Keratinocyte (primary cell): ENCODE measurements around the gene TBC1D14. TPM values are rescaled to one million over a fixed set of nuclear protein-coding genes. Genes with fewer than 3 reads are reported as not detected.

ENCODE experiments used
- DNase-seq: peaks from one replicate; pipeline ENCODE4 v3.0.0-alpha.2; 2011; ENCODE audit warnings: low read depth, missing footprints, low spot score
- FAIRE-seq: peaks from 2 replicates; lab custom pipeline; 2011; peaks lifted over from hg19 to GRCh38; lab: Jason Lieb, UNC
- H2AFZ ChIP-seq: 2 replicates; pipeline ENCODE4 v1.6.0; 2012; ENCODE audit warnings: low read length, control low read depth, inconsistent platforms; ENCODE audit not compliant: control insufficient read depth
- H3K27ac ChIP-seq: 2 replicates; pipeline ENCODE4 v1.5.1; 2011; ENCODE audit warnings: low read length; ENCODE audit not compliant: control insufficient read depth, insufficient read depth
- H3K27me3 ChIP-seq: 3 replicates; pipeline ENCODE4 v1.6.0; 2011; ENCODE audit warnings: low read length; ENCODE audit not compliant: control insufficient read depth, insufficient read depth; ENCODE audit errors: extremely low read depth
- H3K36me3 ChIP-seq, 2 experiments: 2 replicates in 1 of 2; 3 replicates in 1 of 2; pipeline ENCODE4 v1.5.1; 2011; ENCODE audit warnings: low read length in 2 of 2, mild to moderate bottlenecking in 1 of 2; ENCODE audit not compliant: control insufficient read depth in 2 of 2, insufficient read depth in 2 of 2; ENCODE audit errors: extremely low read depth in 1 of 2
- H3K4me1 ChIP-seq: 3 replicates; pipeline ENCODE4 v1.5.1; 2011; ENCODE audit warnings: low read length; ENCODE audit not compliant: control insufficient read depth, insufficient read depth; ENCODE audit errors: extremely low read depth
- H3K4me2 ChIP-seq: 3 replicates; pipeline ENCODE4 v1.6.0; 2011; ENCODE audit warnings: low read depth, low read length; ENCODE audit not compliant: control insufficient read depth, insufficient read depth; ENCODE audit errors: extremely low read depth
- H3K4me3 ChIP-seq, 3 experiments: fragments of 200-600 bp in 1 of 3; sonication (generic) in 1 of 3; 2 replicates in 2 of 3; 3 replicates in 1 of 3; pipeline ENCODE4 v1.5.1; 2011 to 2016; ENCODE audit warnings: low read length in 3 of 3, mild to moderate bottlenecking in 3 of 3, control low read depth in 2 of 3, inconsistent platforms in 1 of 3, low read depth in 1 of 3, mixed read lengths in 1 of 3, mixed run types in 1 of 3, moderate library complexity in 1 of 3; ENCODE audit not compliant: control insufficient read depth in 2 of 3, insufficient read depth in 2 of 3; ENCODE audit errors: extremely low read depth in 1 of 3
- H3K79me2 ChIP-seq: 2 replicates; pipeline ENCODE4 v1.6.0; 2012; ENCODE audit warnings: low read length; ENCODE audit not compliant: control insufficient read depth, insufficient read depth
- H3K9ac ChIP-seq: 3 replicates; pipeline ENCODE4 v1.6.0; 2011; ENCODE audit warnings: low read length; ENCODE audit not compliant: control insufficient read depth, insufficient read depth; ENCODE audit errors: extremely low read depth
- H3K9me1 ChIP-seq: 3 replicates; pipeline ENCODE4 v1.6.0; 2011; ENCODE audit warnings: low read length; ENCODE audit not compliant: control insufficient read depth, insufficient read depth; ENCODE audit errors: extremely low read depth
- H3K9me3 ChIP-seq: 2 replicates; pipeline ENCODE4 v1.5.1; 2012; ENCODE audit warnings: low read depth, low read length; ENCODE audit not compliant: control insufficient read depth
- H4K20me1 ChIP-seq: 3 replicates; pipeline ENCODE4 v1.6.0; 2011; ENCODE audit warnings: low read length; ENCODE audit not compliant: control insufficient read depth, insufficient read depth; ENCODE audit errors: extremely low read depth
- CTCF ChIP-seq, 3 experiments: IDR thresholded peaks in 1 of 3; conservative IDR thresholded peaks in 1 of 3; optimal IDR thresholded peaks in 1 of 3; 2 replicates in 2 of 3; 3 replicates in 1 of 3; pipeline versions ENCODE3 to v1.5.1; 2011; ENCODE audit warnings: low read length in 3 of 3, mild to moderate bottlenecking in 3 of 3, moderate library complexity in 2 of 3, control low read depth in 1 of 3, inconsistent platforms in 1 of 3; ENCODE audit not compliant: insufficient read depth in 2 of 3; ENCODE audit errors: extremely low read depth in 1 of 3
- EZH2 ChIP-seq: IDR thresholded peaks from one replicate; pipeline ENCODE4 v1.6.1; 2012; ENCODE audit warnings: inconsistent platforms, mild to moderate bottlenecking, low read length, moderate library complexity
- dilution Hi-C: fragments of 300-500 bp; cut with MboI; formaldehyde crosslinking; loops from one replicate; pipeline ENCODE4 v1.7.0; 2020; ENCODE audit warnings: low sequenced_read_pairs; ENCODE audit not compliant: extremely low pct_ligation_motif_present
- polyA plus RNA-seq, 5 experiments: library from polyadenylated mRNA; depleted of rRNA in 3 of 5; stranded (reverse) in 3 of 5; stranded (forward) in 1 of 5; unstranded in 1 of 5; fragments of >200 nt; gene quantifications; 1 replicate in 1 of 5; 2 replicates in 3 of 5; 3 replicates in 1 of 5; pipeline versions ENCODE4 v1.2.1 to v1.2.3, GENCODE V29; 2011 to 2012; ENCODE audit warnings: missing spikeins in 2 of 5, low read depth in 1 of 5, low replicate concordance in 1 of 5

Gene TBC1D14
- polyA plus RNA-seq, 1 donor (not counting 4 experiments of a cell fraction or from before 2014, with no cell fraction given) = 55.1 TPM

- TF ChIP-seq EZH2 = no peak
- TF ChIP-seq CTCF (optimal IDR thresholded peaks at IDR 0.05 in 1 of 3, IDR thresholded peaks at IDR 0.05 in 1 of 3, conservative IDR thresholded peaks at IDR 0.05 in 1 of 3; ENCODE audit: extremely low read depth in 1 of 3, insufficient read depth in 2 of 3, low read length in 3 of 3) = no peak
- Histone ChIP-seq H3K9ac (no peak overlapping the region), H3K9me3 (no peaks in the 10 kb centered on the region), H3K4me3 (no peak overlapping the region), H4K20me1 (no peaks in the 10 kb centered on the region), H3K27ac (no peak overlapping the region), H2AFZ (no peak overlapping the region), H3K27me3 (no peaks in the 10 kb centered on the region), H3K4me1 (peaks cover 5% of the 10 kb centered on the region), H3K79me2 (no peaks in the 10 kb centered on the region), H3K36me3 (peaks cover 26 to 30% of the 10 kb centered on the region in 2 experiments), H3K9me1 (no peaks in the 10 kb centered on the region), H3K4me2 (no peak overlapping the region)
- FAIRE-seq (no peak), DNase-seq (no peak)
- dilution Hi-C loops = no loop called here
Observed at GRCh38 chr4:7031558-7032449, 122.2 kb downstream of the TBC1D14 start.

- Histone ChIP-seq H3K4me1 (peaks cover 5% of the 10 kb centered on the region), H3K4me3 (no peak overlapping the region), H3K9ac (no peak overlapping the region), H3K9me3 (no peaks in the 10 kb centered on the region), H2AFZ (no peak overlapping the region), H3K4me2 (no peak overlapping the region), H3K79me2 (no peaks in the 10 kb centered on the region), H3K36me3 (peaks cover 26% of the 10 kb centered on the region in 2 experiments), H3K27ac (no peak overlapping the region), H3K9me1 (no peaks in the 10 kb centered on the region), H4K20me1 (no peaks in the 10 kb centered on the region), H3K27me3 (no peaks in the 10 kb centered on the region)
- dilution Hi-C loops = no loop called here
- FAIRE-seq (no peak), DNase-seq (no peak)
- no peak for TF ChIP-seq CTCF (optimal IDR thresholded peaks at IDR 0.05 in 1 of 3, IDR thresholded peaks at IDR 0.05 in 1 of 3, conservative IDR thresholded peaks at IDR 0.05 in 1 of 3; ENCODE audit: extremely low read depth in 1 of 3, insufficient read depth in 2 of 3, low read length in 3 of 3)
Observed at GRCh38 chr4:7032596-7032995, 123.0 kb downstream of the TBC1D14 start.
